Measurements from ENCODE around the gene F12.
A peak's percentile ranks its signal among the peaks of the same experiment; 100 is the strongest.

F12 gene

GRCh38 chr5:177410575-177410974 lies 1.2 kb upstream of the F12 start:
- DNase-seq = peak in 1 of 2 experiments; percentile 21

DNA sequence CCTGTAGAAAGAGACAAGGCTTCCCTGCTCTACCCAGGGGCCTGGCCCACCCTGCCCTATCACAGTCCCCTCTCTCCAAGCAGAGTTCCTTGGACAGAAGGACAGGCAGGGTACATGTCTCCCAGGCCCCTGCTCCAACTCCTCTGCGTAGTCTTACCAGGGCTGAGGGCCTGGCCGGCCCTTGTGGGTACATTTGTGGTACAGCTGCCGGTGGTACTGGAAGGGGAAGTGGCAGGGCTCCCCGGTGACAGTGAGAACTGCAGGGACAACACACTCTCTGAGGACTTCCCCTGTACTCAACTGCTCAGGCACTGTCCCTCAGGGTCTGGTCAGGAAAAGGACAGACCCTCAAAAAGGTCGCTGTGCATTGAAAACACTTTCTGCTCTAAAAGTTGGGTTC lies 3.6 kb downstream of the F12 start:
- DNase-seq = peak; percentile 83 to 91

- DNase-seq = no peak
Observed at GRCh38 chr5:177405312-177405711, 4.1 kb downstream of the F12 start.

DNA sequence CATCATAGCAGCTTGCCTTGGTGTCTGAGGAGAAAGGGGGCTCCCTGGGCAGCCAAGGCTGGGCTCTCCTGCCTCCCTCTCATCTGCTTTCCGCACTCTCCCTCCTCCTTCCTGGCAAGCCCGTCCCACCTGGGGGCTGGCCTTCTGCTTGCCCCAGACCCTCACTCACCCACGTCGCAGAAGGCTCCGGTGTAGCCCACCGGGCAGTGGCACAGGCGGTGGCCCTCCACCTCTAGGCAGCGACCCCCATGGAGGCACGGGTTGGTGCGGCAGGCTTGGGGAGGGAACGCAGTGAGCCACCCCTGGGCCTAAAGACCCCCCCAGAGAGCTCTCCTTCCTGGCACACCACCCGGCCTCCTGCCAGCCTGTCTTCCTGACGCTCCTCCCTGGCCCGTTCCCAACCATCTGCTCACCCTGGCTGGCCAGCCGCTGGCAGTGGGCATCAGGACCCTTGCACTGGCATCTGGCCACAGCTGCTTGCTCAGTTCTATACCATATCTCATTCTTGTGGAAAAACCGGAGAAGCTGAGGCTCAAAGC lies 4.7 kb downstream of the F12 start:
- DNase-seq = no peak

DNA sequence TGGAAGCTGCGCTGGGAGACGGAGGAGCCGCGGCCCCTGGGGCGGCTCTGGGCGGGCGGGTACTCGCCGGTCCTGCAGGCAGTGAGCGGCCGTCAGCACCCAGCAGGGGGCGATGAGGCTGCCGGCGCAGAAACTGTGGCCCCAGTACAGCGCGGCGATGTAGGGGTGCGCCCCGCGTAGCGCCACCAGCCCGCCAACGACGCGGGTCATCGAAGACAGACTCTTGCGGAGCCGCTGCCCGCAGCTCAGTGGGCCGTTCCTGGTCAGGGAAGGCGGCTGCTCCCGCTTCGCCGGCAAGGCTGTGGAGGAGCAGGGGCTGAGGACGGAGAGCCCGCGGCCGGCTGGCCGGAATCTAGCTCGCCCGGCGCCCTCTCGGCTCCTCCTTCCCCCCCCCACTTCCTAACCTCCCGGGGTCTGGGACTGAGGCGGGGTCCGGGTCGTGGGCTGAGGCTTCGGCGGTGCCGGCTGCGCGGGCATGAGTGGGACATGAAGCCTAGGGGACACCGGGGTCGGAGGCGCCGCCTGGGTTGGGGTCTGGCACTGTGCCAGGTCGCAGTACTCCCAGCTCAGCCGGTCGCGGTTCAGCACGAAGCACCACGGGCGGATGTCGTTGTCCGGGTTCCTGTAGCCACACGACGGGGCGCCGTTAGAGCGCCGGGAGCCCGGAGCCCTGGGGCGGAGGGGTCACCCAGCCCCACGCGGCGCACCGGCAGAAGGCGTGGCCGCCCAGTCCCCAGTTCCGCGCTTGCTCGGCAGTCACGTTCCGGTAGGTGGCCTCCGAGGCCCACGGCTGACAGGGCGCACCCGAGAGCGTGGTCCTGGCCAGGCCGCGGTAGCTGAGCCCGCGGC lies 5.3 kb downstream of the F12 start:
- peak; percentile 81 to 84 for DNase-seq

GRCh38 chr5:177403102-177403791 lies 6.1 kb downstream of the F12 start:
- DNase-seq = peak; percentile 12 to 31

DNA sequence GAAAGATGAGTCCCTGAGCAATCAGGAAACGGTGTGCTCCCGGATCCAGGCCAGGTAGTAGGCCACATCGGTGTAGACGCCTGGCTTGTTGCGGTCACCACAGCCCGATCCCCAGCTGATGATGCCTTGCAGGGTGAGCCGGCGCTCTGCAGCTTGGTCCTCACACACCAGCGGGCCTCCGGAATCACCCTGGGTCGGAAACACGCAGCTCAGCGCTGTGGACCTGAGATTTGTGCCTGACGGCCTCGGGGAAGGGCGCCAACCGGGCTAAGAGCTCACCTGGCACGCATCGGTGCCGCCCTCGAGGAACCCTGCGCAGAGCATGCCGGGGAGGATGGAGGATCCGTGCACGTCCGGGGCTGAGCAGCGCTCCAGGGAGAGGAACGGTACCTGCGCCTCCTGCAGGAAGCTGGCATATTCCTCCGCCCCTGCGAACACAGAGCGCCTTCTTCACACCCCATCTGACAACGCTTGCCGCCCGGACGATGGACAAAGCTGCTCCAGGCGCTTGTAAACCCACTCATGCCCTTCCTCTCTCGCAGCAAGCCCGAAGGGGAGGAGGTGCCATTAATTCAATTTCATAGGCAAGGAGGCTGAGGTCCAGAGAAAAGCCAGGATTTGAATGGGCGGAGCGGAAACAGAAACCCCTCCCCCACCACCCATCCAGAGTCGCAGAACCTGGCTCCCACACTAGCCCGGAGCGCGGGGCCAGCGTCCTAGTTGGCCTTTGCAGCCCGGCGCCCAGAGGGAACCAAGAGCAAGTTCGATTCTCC lies 6.9 kb downstream of the F12 start:
- no peak for DNase-seq

- DNase-seq = no peak
Observed at GRCh38 chr5:177399997-177400868, 9.1 kb downstream of the F12 start, which contains the start of gene PFN3. Gene PFN3, minus strand, starts transcription at chr5:177400661. Its CDS starts 85 bp downstream, at chr5:177400576.

DNA sequence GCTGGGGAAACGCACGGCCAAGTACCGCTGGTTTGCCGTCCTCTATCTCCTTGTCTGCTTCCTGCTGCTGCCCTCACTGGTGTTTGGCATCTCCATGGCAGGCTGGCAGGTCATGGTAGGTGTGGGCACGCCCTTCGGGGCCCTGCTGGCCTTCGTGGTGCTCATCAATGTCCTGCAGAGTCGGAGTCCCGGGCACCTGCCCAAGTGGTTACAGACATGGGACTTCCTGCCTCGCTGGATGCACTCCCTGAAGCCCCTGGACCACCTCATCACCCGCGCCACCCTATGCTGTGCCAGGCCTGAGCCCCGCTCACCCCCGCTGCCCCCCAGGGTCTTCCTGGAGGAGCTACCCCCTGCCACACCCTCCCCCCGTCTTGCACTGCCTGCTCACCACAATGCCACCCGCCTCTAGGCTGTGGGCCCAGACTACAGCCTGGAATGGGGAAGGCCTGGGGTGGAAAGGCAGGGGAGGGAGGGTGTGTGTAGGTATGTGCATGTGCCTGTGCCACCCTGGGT lies 11.4 kb downstream of the F12 start:
- no peak for DNase-seq

- no peak for DNase-seq
Observed at GRCh38 chr5:177396807-177397206, 12.6 kb downstream of the F12 start.

DNA sequence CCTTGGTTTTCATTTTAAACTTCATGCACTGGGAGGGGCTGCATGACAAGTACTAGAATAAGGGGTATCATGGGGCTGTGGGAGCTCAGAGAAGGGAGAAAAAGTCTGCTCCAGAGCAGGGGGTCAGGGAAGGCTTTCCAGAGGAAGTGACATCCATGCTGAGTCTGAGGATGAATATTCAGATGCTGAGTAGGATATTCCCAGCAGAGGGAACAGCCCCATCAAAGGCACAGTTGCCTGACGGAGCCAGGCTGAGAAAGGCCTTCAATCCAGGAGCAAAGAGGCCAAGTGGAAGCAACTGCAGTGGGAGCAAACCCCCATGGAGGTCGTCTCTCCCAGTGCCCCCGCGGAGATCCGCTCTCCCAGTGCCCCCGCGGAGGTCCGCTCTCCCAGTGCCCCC lies 13.3 kb downstream of the F12 start:
- DNase-seq = no peak

GRCh38 chr5:177393990-177394389 lies 15.4 kb downstream of the F12 start:
- DNase-seq = no peak

GRCh38 chr5:177393206-177393765 lies 16.1 kb downstream of the F12 start:
- peak; percentile 54 to 57 for DNase-seq

- peak; percentile 8 to 36 for DNase-seq
Observed at GRCh38 chr5:177392765-177393164, 16.6 kb downstream of the F12 start.

DNA sequence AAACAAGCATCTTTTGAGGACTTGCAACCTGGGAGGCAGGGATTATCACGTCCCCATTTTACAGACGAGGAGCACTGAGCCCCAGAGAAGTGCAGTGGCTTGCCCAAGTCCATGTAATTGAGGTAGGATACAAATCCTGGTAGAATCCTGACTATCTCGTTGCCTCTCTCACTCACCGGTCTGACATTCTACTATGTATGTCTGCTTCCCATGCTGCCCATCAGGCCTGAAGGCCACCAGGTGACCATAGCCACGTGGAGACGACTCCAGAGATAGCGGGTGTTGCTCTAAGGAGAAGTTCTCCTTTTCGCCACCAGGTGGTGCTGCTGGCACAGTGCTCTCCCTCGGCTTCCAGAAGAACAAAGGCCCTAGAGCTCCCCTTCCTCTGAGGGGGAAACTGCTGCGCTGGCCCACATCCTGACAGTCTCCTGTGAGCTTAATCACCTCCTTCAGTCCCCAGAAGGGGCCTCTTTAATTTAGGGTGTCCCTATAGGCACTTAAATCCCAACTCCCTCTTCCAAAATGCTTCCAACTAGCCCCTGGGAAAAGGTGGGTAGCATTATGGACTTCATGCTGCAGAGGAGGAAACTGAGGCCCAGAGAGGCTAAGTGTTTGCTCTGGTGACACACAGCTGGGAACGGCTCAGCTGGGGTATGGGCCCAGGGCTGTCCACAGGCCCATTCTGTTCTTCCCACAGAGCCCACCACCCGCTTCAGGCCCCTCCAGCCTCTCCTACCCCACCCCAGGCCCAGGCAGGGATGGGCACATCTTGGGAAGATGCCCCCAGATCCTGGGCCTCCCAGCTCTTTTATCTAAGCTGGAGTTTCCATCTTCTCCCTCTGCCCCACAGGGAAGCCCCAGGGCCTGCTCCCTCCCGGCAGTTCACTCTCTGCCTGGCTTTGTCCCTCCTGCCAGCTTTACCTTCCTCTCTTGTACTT lies 18.7 kb downstream of the F12 start:
- DNase-seq = peak; percentile 70 to 82

DNA sequence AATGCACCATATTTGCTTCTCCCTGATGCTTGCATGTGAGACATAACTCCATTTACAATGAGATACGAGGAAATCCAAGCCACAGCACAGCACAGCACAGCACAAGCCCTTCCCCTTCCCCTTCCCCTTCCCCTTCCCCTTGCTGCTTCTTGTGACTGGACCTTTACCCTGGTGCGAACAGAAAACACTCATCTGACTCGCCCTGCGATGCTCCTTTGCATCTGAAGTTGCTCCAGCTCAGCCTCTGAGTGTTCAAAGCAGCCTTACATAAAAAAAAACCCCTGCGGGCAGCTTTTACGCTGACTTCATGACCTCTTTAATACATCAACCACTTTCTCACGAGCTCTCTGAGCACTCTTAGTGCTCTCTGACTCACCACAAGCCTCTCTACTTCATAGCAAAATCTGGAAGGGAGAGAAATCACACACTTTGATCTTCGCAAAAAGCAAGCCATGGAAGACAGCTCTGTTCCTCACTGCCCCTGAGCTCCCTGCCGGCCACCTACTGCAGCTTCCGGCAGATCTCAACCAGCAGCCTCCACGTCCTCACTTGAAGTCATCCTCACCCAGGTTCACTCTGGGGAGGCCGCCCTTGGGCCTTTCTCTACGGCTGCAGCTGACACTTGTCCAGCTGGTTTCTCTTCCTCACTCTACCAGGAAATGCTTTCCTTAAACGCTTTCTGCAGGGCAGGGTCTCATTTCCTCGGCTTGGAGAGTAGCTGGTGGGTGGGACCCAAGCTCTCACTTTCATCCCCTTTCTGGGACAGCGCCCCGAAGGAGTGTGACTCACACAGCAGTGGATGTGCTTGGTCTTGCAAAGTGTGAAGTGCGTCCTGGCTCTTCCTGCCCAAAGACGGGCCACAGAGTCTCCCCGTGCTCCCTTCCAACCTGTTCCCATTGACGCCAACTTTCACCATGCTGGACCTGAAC lies 19.9 kb downstream of the F12 start:
- peak; percentile 27 to 35 for DNase-seq

DNA sequence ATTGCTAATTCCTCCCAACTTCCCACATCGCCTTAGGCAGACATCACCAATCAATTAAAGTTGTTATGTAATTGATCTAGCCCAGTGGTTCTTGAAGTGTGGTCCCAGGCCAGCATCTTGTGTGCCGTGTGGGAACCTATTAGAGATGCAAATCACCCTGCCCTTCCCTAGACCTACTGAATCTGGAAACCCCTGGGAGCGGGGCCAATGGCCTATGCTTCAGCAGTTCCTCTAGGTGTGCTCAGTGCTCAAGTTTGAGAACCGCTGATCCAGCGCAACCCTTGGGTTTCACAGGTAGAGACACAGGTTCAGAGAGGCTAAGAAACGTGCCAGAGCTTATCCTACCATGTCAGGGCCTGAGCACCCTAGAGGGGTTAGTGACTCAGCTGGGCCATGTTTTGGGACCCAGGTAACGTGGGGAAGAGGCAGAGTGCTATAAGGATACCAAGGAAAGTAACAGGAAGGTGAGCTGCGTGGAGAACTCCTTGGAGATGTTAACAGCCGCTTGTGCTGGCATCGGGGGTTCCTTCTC lies 20.8 kb downstream of the F12 start:
- DNase-seq = no peak

GRCh38 chr5:177387405-177387804 lies 22.0 kb downstream of the F12 start:
- DNase-seq = no peak

DNA sequence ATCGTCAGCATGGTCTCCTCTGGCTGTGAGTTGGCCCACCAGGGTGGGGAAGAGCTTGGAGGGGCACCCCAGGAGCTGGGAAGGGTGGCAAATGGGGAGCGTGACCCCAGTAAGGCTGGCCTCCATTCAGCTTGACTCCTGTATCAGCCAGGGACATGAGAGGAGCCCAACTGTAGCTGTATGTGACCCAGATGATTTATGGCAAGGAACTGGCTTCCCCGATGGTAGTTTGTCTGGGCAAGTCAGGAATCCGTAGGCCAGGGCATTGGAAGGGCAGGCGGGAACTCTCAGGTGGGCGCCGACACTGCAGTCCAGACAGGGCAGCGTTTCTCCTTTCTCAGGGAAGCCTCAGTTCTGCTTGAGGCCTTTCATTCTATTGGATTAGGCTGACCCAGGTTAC lies 22.8 kb downstream of the F12 start:
- no peak for DNase-seq
